ENCODE measurements around the gene OR9A4. TPM values are rescaled to one million over a fixed set of nuclear protein-coding genes. Genes with fewer than 3 reads are reported as not detected.

Gene OR9A4
- total RNA-seq, 1 experiment from 2014 or later = not detected

DNA sequence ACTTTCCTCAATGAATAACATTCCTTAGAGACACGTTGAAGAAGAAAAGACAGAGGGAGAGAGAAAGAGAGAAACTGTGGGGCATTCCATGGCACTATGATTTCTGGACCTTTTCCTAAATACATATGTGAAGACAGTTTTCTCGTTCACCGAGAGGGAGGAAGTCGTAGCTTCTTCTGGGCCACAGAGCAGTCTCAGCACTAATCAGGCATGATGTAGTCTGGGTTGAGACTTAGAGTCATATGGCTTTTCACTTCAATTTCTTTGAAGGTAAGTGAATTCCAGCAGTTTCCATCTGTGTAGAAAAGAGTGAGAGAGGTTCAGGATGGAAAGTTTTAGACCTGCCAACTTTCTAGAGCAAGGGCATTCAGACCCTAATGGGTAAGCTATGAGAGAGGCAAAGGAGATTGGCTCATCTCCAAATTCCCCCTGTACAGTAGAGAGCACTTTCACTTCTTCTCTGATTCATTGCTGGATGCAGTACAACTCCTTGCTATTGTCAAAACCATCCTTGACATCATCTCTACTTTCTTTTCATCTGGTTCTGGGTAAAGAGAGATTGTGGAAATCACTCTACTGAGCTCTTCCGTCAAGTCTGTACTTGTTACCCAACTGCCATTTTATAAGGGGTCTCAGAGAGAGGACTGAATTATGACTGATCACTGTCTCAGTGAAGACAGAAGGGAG lies 31.5 kb upstream of the OR9A4 start:
- ChIA-PET POLR2A (no interaction called here), RAD21 (ENCODE audit: low non-redundant PET in 1 of 2, low total read pairs in 2 of 2, uncharacterized antibody in 2 of 2, unreplicated experiment in 2 of 2) (no interaction called here), CTCF (no interaction called here)
- Histone ChIP-seq H3K4me2 (ENCODE audit: low read length) (no peak overlapping the region), H3K27me3 (ENCODE audit: insufficient read depth, low read length) (no peaks in the 10 kb centered on the region), H3K9ac (ENCODE audit: low read length) (no peak overlapping the region), H3K4me1 (ENCODE audit: control insufficient read depth in 1 of 2, insufficient read depth in 2 of 2, low read length in 2 of 2) (no peaks in the 10 kb centered on the region), H3K27ac (ENCODE audit: low read depth, low read length) (no peak overlapping the region), H3K9me2 (ENCODE audit: insufficient read depth) (no peaks in the 10 kb centered on the region), H4K20me1 (ENCODE audit: insufficient read depth) (no peaks in the 10 kb centered on the region), H3K4me3 (replicated peaks in 1 of 2; ENCODE audit: low read depth in 1 of 2, low read length in 2 of 2) (no peak overlapping the region), H3K36me3 (ENCODE audit: control insufficient read depth in 1 of 2, insufficient read depth in 2 of 2, low read length in 2 of 2) (no peaks in the 10 kb centered on the region), H3K79me2 (ENCODE audit: insufficient read depth, low read length) (no peaks in the 10 kb centered on the region), H2AFZ (ENCODE audit: low read depth, low read length, poor library complexity, severe bottlenecking) (no peak overlapping the region), H3K9me3 (ENCODE audit: control insufficient read depth in 1 of 2, insufficient read depth in 1 of 2, low read depth in 1 of 2, low read length in 2 of 2) (no peaks in the 10 kb centered on the region)
- BruUV-seq (replicated peaks) = no TSS peak
- intact Hi-C loops (cut with micrococcal nuclease) = no loop called here
- no peak for TF ChIP-seq ELF1 (IDR thresholded peaks at IDR 0.05; ENCODE audit: borderline replicate concordance, low read depth)
- no peak for TF ChIP-seq CEBPB (IDR thresholded peaks at IDR 0.05; ENCODE audit: low read depth)
- no peak for TF ChIP-seq RAD21 (IDR thresholded peaks at IDR 0.05; ENCODE audit: low read depth)
- TF ChIP-seq SIN3A (IDR thresholded peaks at IDR 0.05; ENCODE audit: low read depth) = no peak
- no peak for TF ChIP-seq ZNF274 (IDR thresholded peaks at IDR 0.05; ENCODE audit: low read depth, low read length)
- no peak for TF ChIP-seq TCF7L2 (IDR thresholded peaks at IDR 0.05; ENCODE audit: borderline replicate concordance, extremely low read depth, insufficient read depth, insufficient read length)
- no peak for TF ChIP-seq POLR2AphosphoS5 (IDR thresholded peaks at IDR 0.05; ENCODE audit: low read depth, low read length)
- TF ChIP-seq YY1 (IDR thresholded peaks at IDR 0.05; ENCODE audit: extremely low read depth, insufficient replicate concordance, low read depth, low read length) = no peak
- TF ChIP-seq SRF (IDR thresholded peaks at IDR 0.05; ENCODE audit: low read depth) = no peak
- TF ChIP-seq, protein P1, sequence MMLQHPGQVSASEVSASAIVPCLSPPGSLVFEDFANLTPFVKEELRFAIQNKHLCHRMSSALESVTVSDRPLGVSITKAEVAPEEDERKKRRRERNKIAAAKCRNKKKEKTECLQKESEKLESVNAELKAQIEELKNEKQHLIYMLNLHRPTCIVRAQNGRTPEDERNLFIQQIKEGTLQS (IDR thresholded peaks at IDR 0.05) = no peak
- TF ChIP-seq SP1 (IDR thresholded peaks at IDR 0.05; ENCODE audit: low read depth) = no peak
- no peak for TF ChIP-seq FOSL1 (IDR thresholded peaks at IDR 0.05; ENCODE audit: low read depth)
- no peak for TF ChIP-seq EGR1 (IDR thresholded peaks at IDR 0.05; ENCODE audit: low read depth)
- no peak for TF ChIP-seq REST (IDR thresholded peaks at IDR 0.05; ENCODE audit: low read depth)
- TF ChIP-seq, protein P2, sequence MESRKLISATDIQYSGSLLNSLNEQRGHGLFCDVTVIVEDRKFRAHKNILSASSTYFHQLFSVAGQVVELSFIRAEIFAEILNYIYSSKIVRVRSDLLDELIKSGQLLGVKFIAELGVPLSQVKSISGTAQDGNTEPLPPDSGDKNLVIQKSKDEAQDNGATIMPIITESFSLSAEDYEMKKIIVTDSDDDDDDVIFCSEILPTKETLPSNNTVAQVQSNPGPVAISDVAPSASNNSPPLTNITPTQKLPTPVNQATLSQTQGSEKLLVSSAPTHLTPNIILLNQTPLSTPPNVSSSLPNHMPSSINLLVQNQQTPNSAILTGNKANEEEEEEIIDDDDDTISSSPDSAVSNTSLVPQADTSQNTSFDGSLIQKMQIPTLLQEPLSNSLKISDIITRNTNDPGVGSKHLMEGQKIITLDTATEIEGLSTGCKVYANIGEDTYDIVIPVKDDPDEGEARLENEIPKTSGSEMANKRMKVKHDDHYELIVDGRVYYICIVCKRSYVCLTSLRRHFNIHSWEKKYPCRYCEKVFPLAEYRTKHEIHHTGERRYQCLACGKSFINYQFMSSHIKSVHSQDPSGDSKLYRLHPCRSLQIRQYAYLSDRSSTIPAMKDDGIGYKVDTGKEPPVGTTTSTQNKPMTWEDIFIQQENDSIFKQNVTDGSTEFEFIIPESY (IDR thresholded peaks at IDR 0.05; ENCODE audit: extremely low read depth, insufficient replicate concordance, low read length) = no peak
- ATAC-seq = no peak
- no peak for DNase-seq (ENCODE audit: low read depth, low spot score)
